ENCODE data around the gene FLNA. TPM values are rescaled to one million over a fixed set of nuclear protein-coding genes. Genes with fewer than 3 reads are reported as not detected.
"Not testable (repeated sequence)": the region's sequence is repeated elsewhere in the genome, so short reads cannot be mapped to it uniquely, and the experiment has no call there.

Gene FLNA
- polyA plus RNA-seq, 1 donor, result 304 TPM

DNA sequence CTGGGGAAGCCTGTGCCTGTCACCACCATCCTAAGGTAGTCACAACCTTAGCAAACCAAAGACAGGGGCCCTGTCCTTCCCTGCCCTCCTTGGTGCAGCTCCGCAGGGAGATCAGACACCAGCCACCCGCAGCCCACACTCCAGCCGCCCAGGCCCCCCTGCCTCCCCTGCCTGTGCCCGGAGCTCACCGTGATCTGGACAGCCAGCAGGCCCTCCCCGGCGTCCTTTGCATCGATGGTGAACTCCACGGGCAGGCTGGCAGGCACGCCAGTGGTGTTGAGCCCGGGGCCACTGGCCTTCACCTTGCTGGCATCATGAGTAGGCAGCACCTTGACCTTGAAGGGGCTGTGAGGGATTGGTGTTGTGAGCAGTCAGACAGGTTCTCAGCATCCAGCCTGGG lies 16.4 kb downstream of the FLNA start:
- DNase-seq, result no peak

DNA sequence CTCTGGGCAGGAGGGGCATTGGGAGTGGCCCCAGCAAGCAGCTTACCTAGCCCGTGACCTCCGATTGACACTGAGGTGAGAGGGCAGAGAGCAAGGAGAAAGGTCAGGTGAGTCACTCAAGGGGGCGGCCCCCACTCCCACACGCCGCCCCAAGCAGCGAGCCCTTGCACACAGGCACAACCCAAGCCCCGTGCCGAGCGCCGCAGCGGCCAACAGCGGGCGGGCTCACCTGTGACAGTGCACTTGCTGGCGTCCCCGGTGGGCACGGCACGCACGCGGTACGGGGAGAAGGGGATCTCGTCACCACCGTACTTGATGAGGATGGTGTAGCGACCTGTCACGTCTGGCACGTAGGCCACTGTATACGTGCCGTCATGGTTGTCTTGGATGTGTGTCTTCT lies 17.2 kb downstream of the FLNA start:
- DNase-seq, result no peak

DNA sequence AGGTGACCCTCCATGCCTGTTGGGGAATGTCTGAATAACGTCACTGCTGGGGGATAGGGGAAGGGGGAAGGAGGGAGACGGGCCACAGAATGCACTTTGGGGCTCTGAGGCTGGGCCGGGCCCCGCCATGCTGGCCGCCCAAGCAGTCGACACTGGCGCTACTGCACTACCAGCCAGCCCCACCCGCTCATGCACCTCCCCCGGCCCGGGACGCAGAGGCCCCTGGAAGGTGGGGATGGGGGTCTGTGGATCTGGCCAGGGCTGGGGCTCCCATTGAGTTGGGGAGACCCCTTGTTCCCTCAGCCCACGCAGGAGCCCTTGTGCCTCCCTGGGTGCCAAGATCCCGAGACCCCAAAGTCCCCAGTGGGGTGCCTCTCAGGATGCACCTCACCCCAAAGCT lies 17.8 kb downstream of the FLNA start:
- no peak for DNase-seq

- no peak for DNase-seq
Measured at GRCh38 chrX:154355776-154356140, 18.7 kb downstream of the FLNA start.

DNA sequence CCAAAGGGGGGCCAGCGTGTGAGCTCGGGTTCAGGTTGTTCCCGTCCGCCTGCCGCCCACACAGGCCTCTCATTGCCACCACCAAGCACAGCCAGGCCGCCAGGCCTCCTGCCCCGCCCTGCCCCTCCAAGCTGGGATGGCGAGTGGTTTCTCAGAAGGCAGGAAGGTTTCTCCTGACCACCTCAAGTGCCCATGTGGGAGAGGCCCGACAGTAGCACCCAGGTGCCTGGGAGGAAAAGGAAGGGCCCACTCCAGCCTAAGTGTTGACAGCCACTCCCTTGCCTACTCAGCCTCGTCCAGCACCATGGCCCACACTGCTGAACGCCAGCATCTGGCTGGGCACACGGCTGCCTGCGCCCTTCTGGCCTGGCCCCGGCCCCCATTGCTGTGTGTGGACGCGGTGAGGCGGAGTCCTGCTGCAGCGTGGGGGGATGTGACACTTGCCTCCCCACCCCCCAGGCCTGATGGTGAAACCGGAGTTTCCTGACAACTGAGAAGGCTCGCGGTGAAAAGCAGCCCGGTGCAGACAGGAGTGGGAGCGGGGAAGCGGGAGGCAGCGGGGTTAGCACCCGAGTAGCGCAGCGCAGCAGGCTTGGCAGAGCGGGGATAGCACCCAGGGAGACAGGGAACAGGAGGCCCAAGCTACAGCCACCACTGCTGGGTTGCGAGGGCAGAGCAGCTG lies 19.2 kb downstream of the FLNA start:
- DNase-seq, result no peak

GRCh38 chrX:154354516-154354915 lies 19.9 kb downstream of the FLNA start:
- no peak for DNase-seq

DNA sequence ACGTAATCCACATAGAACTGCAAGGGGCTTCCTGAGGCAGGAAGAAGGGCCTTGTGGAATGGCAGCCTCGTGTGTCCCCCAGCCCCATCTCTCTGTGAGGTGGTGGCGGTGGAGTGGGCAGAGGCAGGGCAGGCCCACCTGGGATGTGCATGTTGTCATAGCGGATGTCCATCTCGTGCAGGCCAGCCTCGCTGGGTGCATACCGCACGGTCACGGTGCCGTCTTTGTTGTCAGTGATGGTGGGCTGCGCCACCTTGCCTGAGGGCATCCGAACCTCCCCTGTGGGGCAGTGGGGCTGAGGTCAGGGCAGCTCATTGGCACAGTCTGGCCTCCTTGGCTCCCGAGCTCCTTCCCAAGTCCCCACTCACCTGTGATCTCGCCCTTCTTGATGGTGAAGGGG lies 20.4 kb downstream of the FLNA start:
- DNase-seq, result no peak

GRCh38 chrX:154353172-154353843 lies 21.1 kb downstream of the FLNA start:
- DNase-seq, result no peak

DNA sequence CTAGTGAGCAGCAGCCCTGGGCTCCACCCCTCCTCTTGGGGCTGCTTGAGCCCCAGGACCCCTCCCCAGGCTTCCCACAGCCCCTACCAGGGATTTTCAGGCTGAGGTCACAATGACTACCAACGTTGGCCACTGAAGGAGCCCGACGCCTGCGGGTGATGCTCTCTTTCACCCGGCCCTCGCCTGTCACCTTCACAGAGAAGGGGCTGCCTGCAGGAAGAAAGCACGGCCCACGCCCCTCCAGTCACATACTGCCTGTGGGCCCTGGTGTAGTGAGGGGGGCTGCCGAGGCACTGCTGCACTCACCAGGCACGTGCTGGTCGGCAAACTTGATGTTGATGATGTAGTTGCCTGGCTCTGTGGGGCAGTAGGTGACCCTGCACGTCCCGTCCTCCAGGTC lies 22.0 kb downstream of the FLNA start:
- no peak for DNase-seq

DNA sequence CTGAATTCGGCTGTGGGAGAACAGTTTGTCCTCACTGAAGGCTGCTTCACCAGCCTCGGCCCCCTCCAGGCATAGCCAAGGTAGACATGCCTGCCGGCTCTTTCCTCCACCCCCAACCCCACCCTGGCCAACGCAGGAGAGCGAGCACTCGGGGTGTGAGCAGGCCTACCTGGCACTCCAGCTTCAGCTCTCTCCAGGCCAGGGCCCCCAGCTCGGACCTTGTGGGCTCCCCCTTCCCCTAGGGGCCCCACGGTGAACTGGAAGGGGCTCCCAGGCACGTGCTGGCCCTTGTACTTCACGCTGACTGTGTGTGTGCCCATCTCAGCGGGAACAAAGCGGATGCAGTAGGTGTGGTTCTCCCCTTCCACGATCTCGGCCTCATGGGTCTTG lies 22.4 kb downstream of the FLNA start:
- DNase-seq, result no peak

GRCh38 chrX:154351183-154352011 lies 23.0 kb downstream of the FLNA start:
- no peak for DNase-seq

- no peak for DNase-seq
Measured at GRCh38 chrX:154350429-154351182, 23.8 kb downstream of the FLNA start.

GRCh38 chrX:154349979-154350378 lies 24.5 kb downstream of the FLNA start:
- DNase-seq, result no peak

DNA sequence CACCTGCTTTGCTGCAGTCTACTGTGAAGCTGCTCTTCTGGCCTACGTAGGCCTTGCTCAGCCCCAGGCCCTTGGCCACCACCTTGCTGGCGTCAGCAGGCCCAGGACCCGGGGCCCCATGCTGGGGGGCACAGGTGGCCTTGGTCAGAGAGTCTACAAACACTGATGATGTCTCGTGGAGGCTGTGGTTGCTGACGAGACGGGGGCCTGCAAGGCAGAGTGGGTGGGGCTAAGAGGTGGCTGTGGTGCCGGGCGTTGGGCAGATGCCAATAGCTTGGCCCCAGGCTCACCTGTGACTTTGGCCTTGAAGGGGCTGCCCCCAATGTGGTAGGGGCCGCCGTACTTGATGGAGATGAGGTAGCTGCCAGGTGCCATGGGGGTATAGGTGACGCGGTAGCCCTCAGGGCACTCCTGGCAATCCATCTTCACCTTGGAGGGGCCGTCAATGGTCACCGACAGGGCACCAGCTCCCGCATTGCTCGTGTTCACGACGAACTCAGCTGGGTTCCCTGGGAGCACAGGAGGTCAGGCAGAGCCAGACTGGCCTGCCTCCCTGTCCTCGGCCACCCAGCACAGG lies 25.0 kb downstream of the FLNA start:
- DNase-seq, result no peak

DNA sequence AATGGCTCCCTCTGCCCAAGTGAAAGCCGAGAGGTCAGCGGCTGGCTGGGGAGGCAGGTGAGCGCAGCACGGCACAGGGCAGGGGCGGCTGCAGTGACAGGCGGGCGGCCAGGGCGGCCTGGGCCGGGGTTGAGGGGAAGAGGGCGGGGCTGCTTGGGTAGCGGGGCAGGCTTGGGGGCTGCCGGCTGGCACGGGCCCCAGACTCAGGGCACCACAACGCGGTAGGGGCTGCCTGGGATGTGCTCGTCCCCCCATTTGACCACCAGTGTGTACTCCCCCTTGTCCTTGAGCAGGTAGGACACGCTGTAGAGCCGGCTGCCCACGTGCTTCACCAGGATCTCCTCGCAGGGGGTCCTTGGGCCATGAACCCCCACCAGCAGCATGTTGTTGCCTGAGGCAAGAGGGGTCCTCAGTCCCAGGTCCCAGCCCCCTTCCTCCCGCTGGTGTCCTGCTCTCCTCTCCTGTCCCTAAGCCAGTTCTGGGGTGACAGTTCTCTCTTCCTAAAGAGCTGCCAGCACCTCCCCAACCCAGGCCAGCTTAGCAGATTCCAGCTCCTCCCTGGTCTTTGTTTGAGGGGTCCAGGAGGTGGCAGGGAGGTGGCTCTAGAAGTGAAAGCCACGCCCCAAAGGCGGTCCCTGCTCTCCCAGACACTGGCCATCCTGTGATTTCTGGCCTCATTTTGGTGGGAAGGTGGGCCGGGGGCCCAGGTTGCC lies 25.6 kb downstream of the FLNA start:
- no peak for DNase-seq

- DNase-seq, result no peak
Measured at GRCh38 chrX:154348114-154348531, 26.3 kb downstream of the FLNA start.

GRCh38 chrX:154343620-154344019 lies 30.8 kb downstream of the FLNA start:
- DNase-seq, result not testable (repeated sequence)

DNA sequence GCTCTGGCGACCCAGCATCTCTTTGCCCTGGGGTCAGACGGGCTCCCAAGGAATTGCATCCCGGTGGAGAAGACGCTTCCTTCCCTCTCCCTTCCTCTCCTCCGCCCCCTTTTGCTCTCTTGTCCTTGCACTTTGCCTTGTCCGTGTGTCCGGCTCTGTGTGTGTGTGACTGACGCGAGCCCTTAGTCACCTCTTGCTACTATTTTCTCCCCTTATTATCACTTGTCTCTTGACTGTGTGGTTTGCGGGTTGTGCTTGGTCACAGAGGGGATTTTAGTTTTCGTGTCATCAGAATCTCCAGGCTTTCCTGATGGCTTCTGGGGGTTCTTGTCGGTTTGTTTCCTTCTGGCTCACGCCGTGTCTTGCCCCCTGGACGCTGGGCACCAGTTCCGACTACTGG lies 31.4 kb downstream of the FLNA start:
- not testable (repeated sequence) for DNase-seq

DNA sequence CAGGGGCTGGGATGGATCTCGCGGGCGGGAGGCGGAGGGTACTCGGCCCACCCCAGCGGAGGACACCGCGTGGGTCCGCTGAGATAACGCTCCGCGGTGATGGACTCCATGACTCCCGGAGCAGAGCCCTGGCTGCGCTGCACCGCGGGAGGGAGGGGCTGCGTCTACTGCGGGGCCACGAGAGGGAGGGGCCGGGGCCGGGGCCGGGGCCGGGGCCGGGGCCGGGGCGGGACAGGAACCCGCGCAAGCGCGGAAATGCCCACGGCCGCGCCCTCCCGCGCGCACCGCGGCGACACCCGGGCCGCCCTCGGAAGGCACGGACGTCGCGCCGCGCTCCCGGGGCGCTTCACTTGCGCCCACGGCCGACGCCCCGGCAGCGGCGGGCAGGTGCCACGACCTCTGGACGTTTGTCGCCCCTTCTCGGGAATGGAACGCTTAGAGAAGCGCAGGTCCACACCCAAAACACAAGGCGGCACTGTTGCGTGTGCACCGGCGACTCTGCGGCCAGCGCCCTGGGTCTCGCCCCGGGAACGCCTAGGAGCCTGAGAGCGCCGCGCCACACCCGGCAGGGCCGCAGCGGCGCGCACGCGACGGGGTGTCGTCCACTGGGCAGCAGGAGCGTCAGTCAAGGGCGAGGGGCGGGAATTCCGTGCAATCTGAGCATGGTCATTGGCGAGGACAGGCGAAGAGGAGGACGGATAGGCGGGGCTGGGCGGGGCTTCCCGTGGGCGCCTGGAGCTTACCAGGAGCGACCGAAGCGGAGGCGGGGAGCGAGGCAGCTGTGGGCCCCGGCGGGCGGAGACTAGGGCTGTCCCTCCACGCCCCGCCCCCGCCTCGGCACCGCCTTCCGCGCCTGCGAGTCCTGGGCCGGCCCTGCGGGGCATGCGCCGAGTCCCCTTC lies 32.8 kb downstream of the FLNA start:
- not testable (repeated sequence) for DNase-seq

GRCh38 chrX:154334496-154334895 lies 39.9 kb downstream of the FLNA start:
- no peak for DNase-seq

DNA sequence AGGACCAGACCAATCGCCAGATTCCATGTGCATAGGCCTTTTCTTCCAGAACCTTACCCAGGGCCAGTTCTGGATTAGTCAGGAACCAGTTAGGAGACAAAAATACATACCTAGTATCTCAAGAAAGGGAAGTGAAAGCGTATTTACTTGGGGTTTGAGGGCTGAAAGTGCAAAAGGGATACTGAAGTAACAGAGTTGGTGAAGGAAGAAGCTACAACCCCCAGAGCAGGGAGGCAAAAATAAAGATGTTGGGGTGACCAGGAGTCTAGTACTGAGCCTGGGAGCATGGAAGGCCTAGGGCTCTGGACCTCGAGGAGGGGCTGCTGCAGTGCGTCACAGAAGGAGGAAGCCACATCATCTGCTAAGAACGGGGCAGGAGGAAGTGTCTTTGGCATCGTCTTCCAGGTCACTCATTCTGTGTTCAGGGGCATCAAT lies 40.6 kb downstream of the FLNA start:
- no peak for DNase-seq

All from hindlimb muscle (tissue), 1 donor.